ENCODE data around the gene SH3RF3.

- TF ChIP-seq TEAD4 (IDR thresholded peaks at IDR 0.05; ENCODE audit: borderline replicate concordance, insufficient read depth) (no peak), TAF1 (IDR thresholded peaks at IDR 0.05; ENCODE audit: borderline replicate concordance, low read depth, low read length) (no peak), RAD21 (IDR thresholded peaks at IDR 0.05; ENCODE audit: low read length) (no peak), EP300 (IDR thresholded peaks at IDR 0.05; ENCODE audit: borderline replicate concordance in 1 of 2, low read depth in 1 of 2, low read length in 1 of 2) (no peak)
Measured at GRCh38 chr2:109432421-109432820, 303.4 kb downstream of the SH3RF3 start.

Data from SK-N-SH (cell line).